ENCODE results near the gene RRP36. TPM values are rescaled to one million over a fixed set of nuclear protein-coding genes. Genes with fewer than 3 reads are reported as not detected.

Gene RRP36
- polyA plus RNA-seq, 3 donors, result 26.6 to 52.5 (median 43.3) TPM

DNA sequence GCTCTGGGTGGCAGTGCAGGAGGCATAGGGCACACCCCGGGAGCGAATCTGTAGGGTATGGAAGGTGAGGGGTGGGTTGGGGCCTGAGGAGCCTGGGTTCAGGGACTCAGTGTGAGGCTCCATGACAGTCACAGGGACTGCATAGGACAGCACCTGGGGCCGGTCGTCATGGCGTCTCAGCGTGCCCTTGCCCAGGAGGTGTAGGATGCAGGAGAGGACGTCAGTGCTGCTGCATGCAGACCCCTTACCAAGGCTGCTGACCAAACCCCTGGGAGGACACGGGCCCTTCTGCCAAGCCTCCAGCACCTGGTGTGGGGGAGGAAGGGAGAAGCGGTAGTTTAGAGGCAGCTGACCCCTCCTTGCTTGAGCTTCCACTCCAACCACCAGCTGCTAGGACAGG, 16.3 kb downstream of the RRP36 start:
- intact Hi-C loops (cut with micrococcal nuclease), result no loop called here
- H3K9ac ChIP-seq (ENCODE audit: insufficient read depth, low read length, poor library complexity, severe bottlenecking), result no peak overlapping the region
- no peak for DNase-seq
- Mint-ChIP-seq H3K27ac (peak overlapping the region in 1 of 7 donors; percentile 22), H3K4me1 (no peaks in the 10 kb centered on the region), H3K27me3 (ENCODE audit: low read depth in 3 of 3) (peaks cover 0 to 5% (median 0%) of the 10 kb centered on the region in 3 donors), H3K9me3 (no peaks in the 10 kb centered on the region), H3K36me3 (peaks cover 57 to 90% of the 10 kb centered on the region in 2 donors), H3K4me3 (no peak overlapping the region)
- no peak for TF ChIP-seq CTCF (IDR thresholded peaks at IDR 0.05)
- H3K4me2 ChIP-seq (replicated peaks; ENCODE audit: extremely low read depth, low read length, poor library complexity, severe bottlenecking), result no peak overlapping the region
- H3K4me1 ChIP-seq (ENCODE audit: control insufficient read depth in 1 of 2, insufficient read depth in 2 of 2, low read length in 2 of 2), result no peaks in the 10 kb centered on the region
- no peak overlapping the region for H2AFZ ChIP-seq (ENCODE audit: insufficient read depth, low read depth, low read length, poor library complexity, severe bottlenecking)
- no peaks in the 10 kb centered on the region for H3K79me2 ChIP-seq (ENCODE audit: insufficient read depth, low read length)
- 98% methylated on average over 7 of the region's 9 CpGs for WGBS (ENCODE audit: insufficient coverage)
- H3K4me3 ChIP-seq (replicated peaks in 1 of 3; ENCODE audit: low read depth in 2 of 3, low read length in 3 of 3), result no peak overlapping the region
- H3K9me3 ChIP-seq (replicated peaks in 1 of 2; ENCODE audit: control insufficient read depth in 1 of 2, insufficient read depth in 1 of 2, low read length in 2 of 2), result no peaks in the 10 kb centered on the region
- H4K20me1 ChIP-seq (ENCODE audit: insufficient read depth, low read length), result no peaks in the 10 kb centered on the region
- peaks cover 38 to 78% of the 10 kb centered on the region in 2 donors for H3K36me3 ChIP-seq (replicated peaks in 1 of 2; ENCODE audit: control insufficient read depth in 1 of 2, insufficient read depth in 2 of 2, low read length in 2 of 2)
- no peak overlapping the region for H3K27ac ChIP-seq (ENCODE audit: low read depth in 1 of 2, low read length in 2 of 2)
- no peaks in the 10 kb centered on the region for H3K27me3 ChIP-seq (ENCODE audit: control insufficient read depth in 2 of 2, insufficient read depth in 2 of 2, low read length in 2 of 2)

DNA sequence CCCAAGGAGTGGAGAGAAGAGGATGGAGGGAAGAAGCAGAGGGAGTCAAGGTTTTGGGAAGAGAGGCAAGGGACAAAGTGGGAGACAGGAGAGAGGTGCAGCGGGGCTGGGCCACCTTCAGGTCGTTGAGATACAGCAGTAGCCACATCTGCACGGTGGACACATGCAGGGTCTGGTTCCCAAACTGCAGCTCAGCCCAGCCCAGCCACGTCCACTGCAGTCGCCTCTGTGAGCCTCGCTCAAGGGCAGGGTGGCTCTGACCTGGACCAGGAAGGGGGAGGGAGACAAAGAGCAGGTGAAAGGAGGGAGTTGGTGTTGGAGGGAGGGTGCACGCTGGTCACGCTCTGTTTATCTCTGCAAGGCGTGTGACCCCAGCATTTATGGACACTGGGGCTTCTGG, 17.3 kb downstream of the RRP36 start:
- H4K20me1 ChIP-seq (ENCODE audit: insufficient read depth, low read length), result no peaks in the 10 kb centered on the region
- no peak overlapping the region for H3K4me3 ChIP-seq (replicated peaks in 1 of 3; ENCODE audit: low read depth in 2 of 3, low read length in 3 of 3)
- no peaks in the 10 kb centered on the region for H3K9me3 ChIP-seq (replicated peaks in 1 of 2; ENCODE audit: control insufficient read depth in 1 of 2, insufficient read depth in 1 of 2, low read length in 2 of 2)
- H3K4me2 ChIP-seq (replicated peaks; ENCODE audit: extremely low read depth, low read length, poor library complexity, severe bottlenecking), result no peak overlapping the region
- no peak for DNase-seq
- no peaks in the 10 kb centered on the region for H3K79me2 ChIP-seq (ENCODE audit: insufficient read depth, low read length)
- Mint-ChIP-seq H3K4me1 (no peaks in the 10 kb centered on the region), H3K4me3 (no peak overlapping the region), H3K9me3 (no peaks in the 10 kb centered on the region), H3K36me3 (peaks cover 66 to 96% of the 10 kb centered on the region in 2 donors), H3K27ac (peak overlapping the region in 1 of 7 donors; percentile 78), H3K27me3 (ENCODE audit: low read depth in 3 of 3) (peaks cover 0 to 4% (median 0%) of the 10 kb centered on the region in 3 donors)
- H3K36me3 ChIP-seq (replicated peaks in 1 of 2; ENCODE audit: control insufficient read depth in 1 of 2, insufficient read depth in 2 of 2, low read length in 2 of 2), result peaks cover 47 to 78% of the 10 kb centered on the region in 2 donors
- H3K9ac ChIP-seq (ENCODE audit: insufficient read depth, low read length, poor library complexity, severe bottlenecking), result no peak overlapping the region
- TF ChIP-seq CTCF (IDR thresholded peaks at IDR 0.05), result no peak
- H2AFZ ChIP-seq (ENCODE audit: insufficient read depth, low read depth, low read length, poor library complexity, severe bottlenecking), result no peak overlapping the region
- H3K4me1 ChIP-seq (ENCODE audit: control insufficient read depth in 1 of 2, insufficient read depth in 2 of 2, low read length in 2 of 2), result no peaks in the 10 kb centered on the region
- 96% methylated on average over 8 of the region's 9 CpGs for WGBS (ENCODE audit: insufficient coverage)
- H3K27me3 ChIP-seq (ENCODE audit: control insufficient read depth in 2 of 2, insufficient read depth in 2 of 2, low read length in 2 of 2), result no peaks in the 10 kb centered on the region
- intact Hi-C loops (cut with micrococcal nuclease), result no loop called here
- peak overlapping the region in 1 of 2 donors; percentile 26 for H3K27ac ChIP-seq (ENCODE audit: low read depth in 1 of 2, low read length in 2 of 2)
